ENCODE measurements around the gene UTP3. TPM values are rescaled to one million over a fixed set of nuclear protein-coding genes. Genes with fewer than 3 reads are reported as not detected.
"Not testable (repeated sequence)": the region's sequence is repeated elsewhere in the genome, so short reads cannot be mapped to it uniquely, and the experiment has no call there.

The UTP3 gene
- total and polyA plus RNA-seq, 9 of the 15 experiments (the other 6 are each of a cell fraction or from before 2014, with no cell fraction given), result 11.9 to 69.3 (median 34.0) TPM

- H3K36me3 ChIP-seq (ENCODE audit: control insufficient read depth, insufficient read depth, low read length), result no peaks in the 10 kb centered on the region; the same call in 2 of the 3 replicates
- in situ Hi-C loops (cut with MboI), result no loop called here
- BruUV-seq (replicated peaks), result no TSS peak
- no peaks in the 10 kb centered on the region for H4K20me1 ChIP-seq (replicated peaks; ENCODE audit: control insufficient read depth, insufficient read depth, low read length)
- no peak for DNase-seq (ENCODE audit: extremely low read depth in 1 of 4, low spot score in 3 of 4)
- ChIA-PET CTCF (ENCODE audit: low intra/inter-chr PET ratio) (no interaction called here), POLR2A (interaction anchor here (2.9 kb wide), 1 partner anchor 9 kb away, joined by 18 read pairs; no protein-coding TSS in a partner anchor)
- peaks cover 0 to 17% of the 10 kb centered on the region in 2 experiments; a peak in 3 of 5 replicates for H3K4me1 ChIP-seq (replicated peaks in 1 of 2; ENCODE audit: control insufficient read depth in 2 of 2, insufficient read depth in 2 of 2, low read length in 2 of 2)
- no peak for ATAC-seq
- whole genome bisulfite sequencing (ENCODE audit: insufficient coverage, low coverage, missing lambda C conversion rate), result 29% methylated on average over 1 of the region's 1 CpG
- TF ChIP-seq PTRF (tag; IDR thresholded peaks at IDR 0.05) (no peak), IRF2 (CRISPR knock-in tag; IDR thresholded peaks at IDR 0.05) (no peak), HMG20A (CRISPR knock-in tag; conservative IDR thresholded peaks at IDR 0.05) (no peak), ZNF133 (CRISPR knock-in tag; IDR thresholded peaks at IDR 0.05) (no peak)
- FAIRE-seq, result no peak
- H3K27me3 ChIP-seq (ENCODE audit: control insufficient read depth in 2 of 2, insufficient read depth in 2 of 2, low read length in 2 of 2), result no peaks in the 10 kb centered on the region
- H3K4me3 ChIP-seq, result no peak overlapping the region
- H3K9ac ChIP-seq (ENCODE audit: insufficient read depth in 1 of 2, low read depth in 2 of 2, low read length in 2 of 2), result no peak overlapping the region
- no peak overlapping the region for H3K4me2 ChIP-seq (ENCODE audit: insufficient read depth, low read length)
- no peaks in the 10 kb centered on the region for H3K79me2 ChIP-seq (ENCODE audit: control insufficient read depth, insufficient read depth, low read length)
- H3K27ac ChIP-seq (ENCODE audit: extremely low read depth, low read depth, low read length), result no peak overlapping the region
- H3K9me3 ChIP-seq (replicated peaks; ENCODE audit: control insufficient read depth, insufficient read depth, low read depth, low read length), result no peaks in the 10 kb centered on the region
- intact Hi-C loops (cut with micrococcal nuclease), result no loop called here
- H3K9me1 ChIP-seq (ENCODE audit: control insufficient read depth, insufficient read depth, low read length), result no peaks in the 10 kb centered on the region
- no peak overlapping the region for H2AFZ ChIP-seq (ENCODE audit: low read depth, low read length)
Measured at GRCh38 chr4:70725633-70726032, 37.3 kb downstream of the UTP3 start.

DNA sequence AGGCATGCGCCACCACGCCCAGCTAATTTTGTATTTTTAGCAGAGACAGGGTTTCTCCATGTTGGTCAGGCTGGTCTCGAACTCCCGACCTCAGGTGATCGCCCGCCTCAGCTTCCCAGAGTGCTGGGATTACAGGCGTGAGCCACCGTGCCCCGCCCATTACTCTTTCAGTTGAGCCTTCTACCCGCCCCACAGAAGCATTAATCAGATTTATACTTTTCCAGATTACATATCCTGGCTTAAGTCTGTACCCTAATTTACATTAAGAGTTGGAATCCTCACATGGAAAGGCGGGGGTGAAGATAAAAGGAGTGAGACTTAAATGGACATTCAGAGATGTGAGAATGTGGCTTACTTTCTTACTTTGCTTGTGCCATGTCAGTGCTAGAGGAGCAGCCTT, 38.2 kb downstream of the UTP3 start:
- POLR2A ChIA-PET; H3K27me3 ChIP-seq (ENCODE audit: control insufficient read depth in 2 of 2, insufficient read depth in 2 of 2, low read length in 2 of 2); intact Hi-C loops (cut with micrococcal nuclease); H3K9me1 ChIP-seq (ENCODE audit: control insufficient read depth, insufficient read depth, low read length); H3K27ac ChIP-seq (ENCODE audit: extremely low read depth, low read depth, low read length); BruUV-seq (replicated peaks); H3K4me3 ChIP-seq; DNase-seq (ENCODE audit: extremely low read depth in 1 of 4, low spot score in 3 of 4); CTCF ChIA-PET (ENCODE audit: low intra/inter-chr PET ratio); in situ Hi-C loops (cut with MboI); ATAC-seq; H2AFZ ChIP-seq (ENCODE audit: low read depth, low read length); H3K79me2 ChIP-seq (ENCODE audit: control insufficient read depth, insufficient read depth, low read length); H3K36me3 ChIP-seq (ENCODE audit: control insufficient read depth, insufficient read depth, low read length); H3K9me3 ChIP-seq (replicated peaks; ENCODE audit: control insufficient read depth, insufficient read depth, low read depth, low read length); H3K4me2 ChIP-seq (ENCODE audit: insufficient read depth, low read length); FAIRE-seq; H3K9ac ChIP-seq (ENCODE audit: insufficient read depth in 1 of 2, low read depth in 2 of 2, low read length in 2 of 2); H4K20me1 ChIP-seq (replicated peaks; ENCODE audit: control insufficient read depth, insufficient read depth, low read length): not testable (repeated sequence)
- H3K4me1 ChIP-seq (replicated peaks in 1 of 2; ENCODE audit: control insufficient read depth in 2 of 2, insufficient read depth in 2 of 2, low read length in 2 of 2), result peaks cover 0 to 16% of the 10 kb centered on the region in 2 experiments; a peak in 3 of 5 replicates
- 75% methylated on average over 10 of the region's 11 CpGs for WGBS (ENCODE audit: insufficient coverage, low coverage, missing lambda C conversion rate)

Measured in K562 (cell line).